Occipital lobe (tissue), 2 donors: ENCODE results near the gene ZBP1. TPM values are rescaled to one million over a fixed set of nuclear protein-coding genes. Genes with fewer than 3 reads are reported as not detected.

Source experiments
- DNase-seq: peaks from one replicate; lab custom pipeline; 2025; lab: John Stamatoyannopoulos, UW
- total RNA-seq: library from RNA; depleted of rRNA; stranded (reverse); fragments of >200 nt; gene quantifications from one replicate; pipeline ENCODE4 v1.2.3, GENCODE V29; 2014

ZBP1 gene
- total RNA-seq = not detected

GRCh38 chr20:57620274-57620990 lies at the start of gene ZBP1:
TSS of gene ZBP1 (minus strand) at chr20:57620426. CDS start at chr20:57620295, 131 bp downstream.
- DNase-seq = no peak

GRCh38 chr20:57669632-57670031 lies 49.4 kb upstream of the ZBP1 start:
- DNase-seq = no peak

- DNase-seq = no peak
Measured at GRCh38 chr20:57667924-57668782, 47.9 kb upstream of the ZBP1 start.

GRCh38 chr20:57667388-57667787 lies 47.2 kb upstream of the ZBP1 start:
- DNase-seq = no peak

GRCh38 chr20:57666834-57667157 lies 46.6 kb upstream of the ZBP1 start:
- no peak for DNase-seq

- no peak for DNase-seq
Measured at GRCh38 chr20:57666106-57666833, 46.0 kb upstream of the ZBP1 start.

GRCh38 chr20:57665589-57665971 lies 45.4 kb upstream of the ZBP1 start:
- DNase-seq = no peak

GRCh38 chr20:57664924-57665588 lies 44.8 kb upstream of the ZBP1 start:
- no peak for DNase-seq

- DNase-seq = no peak
Measured at GRCh38 chr20:57664476-57664875, 44.2 kb upstream of the ZBP1 start.

- DNase-seq = no peak
Measured at GRCh38 chr20:57663681-57664451, 43.6 kb upstream of the ZBP1 start.

GRCh38 chr20:57663241-57663640 lies 43.0 kb upstream of the ZBP1 start:
- no peak for DNase-seq

GRCh38 chr20:57662456-57663240 lies 42.4 kb upstream of the ZBP1 start:
- no peak for DNase-seq

GRCh38 chr20:57661746-57662455 lies 41.7 kb upstream of the ZBP1 start:
- no peak for DNase-seq

- DNase-seq = no peak
Measured at GRCh38 chr20:57660922-57661745, 40.9 kb upstream of the ZBP1 start.

- no peak for DNase-seq
Measured at GRCh38 chr20:57660181-57660921, 40.1 kb upstream of the ZBP1 start.

- no peak for DNase-seq
Measured at GRCh38 chr20:57659517-57660180, 39.4 kb upstream of the ZBP1 start.

GRCh38 chr20:57658833-57659516 lies 38.7 kb upstream of the ZBP1 start:
- no peak for DNase-seq
